HTERT RPE-1 (cell line): ENCODE measurements around the gene HOXA1.

ENCODE experiments used
- in situ Hi-C: fragments of 300-500 bp; cut with MboI; formaldehyde crosslinking; loops from 4 replicates; pipeline ENCODE4 v1.14.3; 2020; ENCODE audit warnings: low sequenced_read_pairs

HOXA1 gene

DNA sequence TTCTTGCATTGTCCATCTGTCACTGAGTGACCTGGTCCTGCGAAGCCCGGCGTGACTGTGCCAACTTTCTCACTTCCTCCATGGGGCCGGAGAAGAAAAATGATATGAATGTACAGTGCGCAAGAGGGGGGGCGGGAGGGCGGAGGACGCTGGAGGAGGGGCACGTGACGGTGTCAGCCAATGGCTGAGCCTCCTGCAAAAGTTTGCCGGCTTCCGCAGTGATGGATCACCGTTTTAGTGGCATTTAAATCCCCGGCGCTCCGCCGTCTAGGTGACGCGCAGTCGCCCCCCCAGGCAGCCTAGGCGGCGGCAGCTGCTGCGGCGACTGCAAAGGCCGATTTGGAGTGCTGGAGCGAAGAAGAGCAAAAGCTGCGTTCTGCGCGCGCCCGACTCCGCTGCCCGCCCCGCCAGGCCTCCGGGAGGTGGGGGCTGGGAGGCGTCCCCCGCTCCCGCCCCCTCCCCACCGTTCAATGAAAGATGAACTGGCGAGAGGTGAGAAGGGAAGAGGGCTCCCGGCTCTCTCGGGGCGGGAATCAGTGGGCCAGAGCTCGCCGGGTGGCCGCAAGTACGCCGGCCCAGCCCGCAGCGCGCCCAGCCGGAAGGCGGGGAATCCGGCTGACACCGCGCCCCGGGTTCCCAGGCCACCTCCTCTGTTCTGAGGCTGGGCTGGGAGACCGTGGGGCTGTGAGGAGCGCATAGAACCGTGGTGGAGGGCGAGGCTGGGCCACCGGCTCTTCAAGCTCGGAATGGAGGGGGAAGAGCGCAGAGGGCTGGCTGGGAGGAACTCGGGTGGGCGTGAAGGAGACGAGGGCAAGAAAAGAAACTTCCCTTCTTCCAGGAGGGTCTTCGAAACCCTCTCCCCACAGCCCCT lies at the start of gene HOXA1:
HOXA1 (minus strand) TSS at position 104 of the 871 bp plus-strand sequence; CDS start at position 16, 88 bp downstream.
- in situ Hi-C loops: no loop called here

DNA sequence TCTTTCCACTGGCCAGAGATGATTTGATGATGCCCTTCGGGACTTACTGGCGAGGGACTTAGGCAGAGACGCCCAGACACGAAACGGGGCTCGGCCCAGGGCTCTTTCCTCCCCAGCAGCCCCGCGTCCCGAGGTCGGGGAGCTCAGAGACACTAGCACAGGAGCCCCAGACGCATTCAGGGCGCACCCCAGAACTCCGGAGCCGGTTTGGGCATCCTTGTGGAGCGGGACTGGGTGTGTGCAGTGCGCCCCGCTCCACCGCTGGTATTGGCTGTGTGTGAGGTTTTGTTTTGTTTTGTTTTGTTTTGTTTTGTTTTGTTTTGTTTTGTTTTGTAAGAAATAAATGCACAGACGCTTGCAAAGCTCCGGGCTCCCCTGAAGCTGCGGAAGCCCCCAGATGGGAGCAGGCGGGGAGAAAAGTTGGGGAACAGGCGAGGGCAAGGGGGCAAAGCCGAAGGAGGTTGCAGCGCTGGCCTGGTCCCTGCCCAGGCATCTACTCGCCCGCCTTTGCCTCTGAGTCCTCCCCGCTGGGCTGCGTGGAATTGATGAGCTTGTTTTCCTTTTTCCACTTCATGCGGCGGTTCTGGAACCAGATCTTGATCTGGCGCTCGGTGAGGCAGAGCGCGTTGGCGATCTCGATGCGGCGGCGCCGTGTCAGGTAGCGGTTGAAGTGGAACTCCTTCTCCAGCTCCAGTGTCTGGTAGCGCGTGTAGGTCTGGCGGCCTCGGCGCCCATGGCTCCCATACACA lies 49.5 kb upstream of the HOXA1 start:
- in situ Hi-C loops: no loop called here

DNA sequence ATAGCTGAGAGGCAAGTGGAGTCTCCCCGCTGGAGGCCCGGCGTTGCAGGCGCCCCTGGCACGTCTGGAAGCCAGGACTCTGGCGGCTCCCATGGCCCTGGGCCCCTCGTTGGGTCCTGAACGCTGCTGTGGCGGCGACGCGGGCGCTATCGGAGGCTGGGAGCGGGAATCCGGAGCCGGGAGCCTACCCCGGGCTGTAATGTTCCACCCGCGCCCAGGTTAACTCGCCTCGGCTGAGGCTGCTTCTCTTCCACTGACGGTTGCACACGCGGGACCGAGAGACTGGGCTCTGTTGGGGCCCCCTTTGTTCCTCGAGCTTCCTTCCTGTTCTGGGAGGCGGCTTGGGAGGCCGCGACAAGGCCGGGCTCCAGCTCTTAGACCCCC lies 49.0 kb upstream of the HOXA1 start:
- in situ Hi-C loops: no loop called here

DNA sequence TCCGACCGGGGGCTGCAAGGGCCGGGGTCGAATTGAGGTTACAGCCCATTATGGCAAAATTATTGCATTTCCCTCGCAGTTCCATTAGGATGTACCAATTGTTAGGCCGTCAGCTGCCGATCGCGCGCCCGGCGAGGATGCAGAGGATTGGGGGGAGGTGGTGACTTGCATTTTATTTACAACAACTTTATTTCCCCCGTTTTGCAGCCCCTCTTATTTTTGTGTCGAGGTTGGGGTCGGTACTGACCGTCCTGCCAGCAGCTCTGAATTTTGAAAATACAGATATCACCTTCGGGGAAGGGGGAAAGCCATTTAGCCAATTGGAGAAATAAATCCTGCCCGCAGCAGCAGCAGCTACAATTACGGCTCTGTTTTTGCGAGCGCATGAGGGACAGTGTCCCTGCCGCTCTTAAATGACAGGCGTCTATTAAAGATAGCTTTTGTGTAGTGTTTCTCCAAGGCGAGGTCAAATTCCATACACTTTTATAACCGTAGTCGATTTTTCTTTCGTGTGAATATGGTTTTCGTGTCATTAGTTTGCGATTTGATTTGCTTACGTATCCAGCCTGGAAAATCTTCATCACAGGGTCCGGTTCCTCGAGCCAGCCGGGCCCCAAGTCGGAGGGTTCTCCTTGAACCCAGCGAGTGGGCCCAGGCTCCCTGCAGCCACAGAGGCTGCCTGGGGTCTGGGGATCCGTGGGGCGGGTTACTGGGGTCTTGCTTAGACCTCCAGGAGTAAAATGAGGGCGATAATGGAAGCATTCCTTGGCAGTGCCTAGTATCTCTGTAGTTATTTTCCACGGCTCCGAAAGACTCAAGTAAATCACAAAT lies 48.4 kb upstream of the HOXA1 start:
- in situ Hi-C loops: no loop called here

GRCh38 chr7:27143023-27143949 lies 47.5 kb upstream of the HOXA1 start, which contains the start of gene HOXA5:
TSS of gene HOXA5 (minus strand) at chr7:27143681. CDS start at chr7:27143607, 74 bp downstream.
- in situ Hi-C loops: no loop called here

DNA sequence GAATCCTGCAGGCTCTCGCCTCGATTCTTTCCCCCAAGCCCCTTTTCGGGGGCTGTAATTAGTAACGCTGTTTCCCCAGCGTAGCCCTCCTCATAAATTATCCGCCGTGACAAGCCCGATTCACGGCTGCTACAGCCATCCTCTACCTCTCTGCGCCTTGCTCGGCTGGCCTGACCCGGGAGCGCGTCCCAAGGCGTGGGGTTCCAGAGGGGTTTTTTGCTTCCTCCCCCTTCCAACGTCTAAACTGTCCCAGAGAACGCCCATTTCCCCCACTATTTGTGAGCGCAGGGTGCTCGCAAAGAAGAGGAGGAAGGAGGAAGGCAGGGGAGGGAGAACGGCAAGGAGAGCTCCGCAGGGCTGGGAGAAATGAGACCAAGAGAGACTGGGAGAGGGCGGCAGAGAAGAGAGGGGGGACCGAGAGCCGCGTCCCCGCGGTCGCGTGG lies 46.8 kb upstream of the HOXA1 start:
- in situ Hi-C loops: no loop called here

DNA sequence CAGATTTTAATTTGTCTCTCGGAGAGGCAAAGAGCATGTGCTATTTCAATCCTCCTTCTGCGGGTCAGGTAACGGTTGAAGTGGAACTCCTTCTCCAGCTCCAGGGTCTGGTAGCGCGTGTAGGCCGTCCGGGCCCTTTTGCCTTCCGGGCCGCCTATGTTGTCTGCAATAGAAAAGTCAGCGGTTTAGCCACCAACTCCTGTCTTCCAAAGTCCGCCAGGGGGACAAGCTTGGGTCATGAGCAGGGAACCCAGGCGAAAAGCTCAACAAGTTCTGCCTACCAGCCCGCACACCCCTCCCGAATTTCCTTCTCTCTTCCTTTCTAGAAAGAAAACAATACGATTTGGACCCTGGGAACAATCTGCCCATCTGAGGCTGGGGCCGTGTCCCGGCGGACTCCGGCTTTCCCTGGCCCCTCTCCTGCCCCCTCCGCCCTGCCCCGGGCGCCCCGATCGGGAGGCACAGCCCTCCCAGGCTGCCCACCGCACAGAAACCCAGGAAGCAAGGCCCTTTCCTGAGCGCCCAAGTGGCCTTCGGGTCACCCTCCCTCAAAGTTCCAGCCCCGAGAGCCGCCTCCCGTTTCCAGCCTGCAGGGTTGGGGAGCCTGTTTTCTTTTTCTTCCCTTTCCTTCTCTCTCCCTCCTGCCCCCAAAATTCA lies 46.3 kb upstream of the HOXA1 start:
- in situ Hi-C loops: no loop called here

DNA sequence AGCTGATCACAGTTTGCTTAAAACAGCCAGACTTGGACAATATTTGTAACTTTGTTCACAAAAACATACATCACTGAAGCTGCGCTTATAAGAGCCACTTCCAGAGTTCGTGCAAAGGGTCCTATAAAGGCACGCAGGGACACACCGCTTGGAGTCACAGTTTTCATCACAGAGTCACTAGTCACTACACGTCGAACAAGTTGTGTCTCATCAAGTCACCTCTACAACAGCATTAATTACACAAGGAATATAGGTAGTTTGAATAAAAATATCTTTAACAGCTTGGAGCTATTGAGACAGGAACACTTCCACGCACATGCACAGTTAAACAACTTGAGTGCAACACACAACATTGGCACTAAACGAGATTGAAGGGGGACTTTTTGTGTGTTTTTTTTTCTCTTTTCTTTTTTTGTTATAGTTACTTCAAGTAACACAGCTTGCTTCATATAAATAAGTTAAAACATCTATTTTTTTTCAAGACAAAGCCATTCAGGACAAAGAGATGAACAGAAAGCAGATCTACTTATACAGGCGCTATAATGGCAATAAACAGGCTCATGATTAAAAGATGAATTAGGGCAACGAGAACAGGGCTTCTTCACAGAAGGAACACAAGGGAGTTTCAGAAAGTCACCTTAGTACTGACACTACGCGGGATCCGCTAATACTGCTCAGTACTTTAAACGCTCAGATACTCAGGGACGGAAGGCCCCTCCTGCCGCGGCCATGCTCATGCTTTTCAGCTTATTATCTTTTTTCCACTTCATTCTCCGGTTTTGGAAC lies 45.5 kb upstream of the HOXA1 start:
- in situ Hi-C loops: no loop called here

DNA sequence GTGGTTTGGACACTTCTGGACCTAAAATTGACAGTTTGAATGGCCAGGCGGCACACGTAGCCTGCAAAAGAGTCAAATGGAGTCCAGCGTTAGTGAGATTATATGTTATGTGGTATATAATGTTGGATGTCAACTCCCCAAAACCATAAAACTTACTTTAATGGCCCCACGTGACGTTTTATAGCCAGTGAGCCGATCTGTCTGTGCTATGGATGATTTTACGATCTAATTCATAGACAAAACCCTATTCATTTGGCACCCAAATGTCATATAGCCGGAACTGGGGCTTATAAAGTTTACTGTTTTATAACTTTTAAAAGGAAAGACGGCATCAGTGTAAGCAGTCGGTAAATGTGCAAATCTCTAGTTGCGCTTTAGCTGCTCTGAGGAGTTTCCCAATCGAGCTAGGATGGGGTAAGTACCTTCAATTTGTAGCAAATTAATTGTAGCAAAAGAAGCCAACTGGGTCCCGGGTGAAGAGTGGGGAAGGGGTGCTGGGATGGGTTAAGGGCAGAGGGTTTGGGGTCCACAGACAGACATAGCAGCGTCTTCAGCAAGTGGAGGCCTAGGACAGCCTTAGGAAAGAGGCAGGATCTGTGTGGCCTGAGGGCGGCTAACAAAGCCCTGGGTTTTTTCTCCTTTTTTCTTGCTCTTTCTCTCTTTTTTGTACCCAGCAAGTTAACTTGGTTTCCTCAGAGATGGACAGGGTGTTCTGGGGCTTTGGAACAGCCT lies 44.5 kb upstream of the HOXA1 start:
- in situ Hi-C loops: no loop called here

DNA sequence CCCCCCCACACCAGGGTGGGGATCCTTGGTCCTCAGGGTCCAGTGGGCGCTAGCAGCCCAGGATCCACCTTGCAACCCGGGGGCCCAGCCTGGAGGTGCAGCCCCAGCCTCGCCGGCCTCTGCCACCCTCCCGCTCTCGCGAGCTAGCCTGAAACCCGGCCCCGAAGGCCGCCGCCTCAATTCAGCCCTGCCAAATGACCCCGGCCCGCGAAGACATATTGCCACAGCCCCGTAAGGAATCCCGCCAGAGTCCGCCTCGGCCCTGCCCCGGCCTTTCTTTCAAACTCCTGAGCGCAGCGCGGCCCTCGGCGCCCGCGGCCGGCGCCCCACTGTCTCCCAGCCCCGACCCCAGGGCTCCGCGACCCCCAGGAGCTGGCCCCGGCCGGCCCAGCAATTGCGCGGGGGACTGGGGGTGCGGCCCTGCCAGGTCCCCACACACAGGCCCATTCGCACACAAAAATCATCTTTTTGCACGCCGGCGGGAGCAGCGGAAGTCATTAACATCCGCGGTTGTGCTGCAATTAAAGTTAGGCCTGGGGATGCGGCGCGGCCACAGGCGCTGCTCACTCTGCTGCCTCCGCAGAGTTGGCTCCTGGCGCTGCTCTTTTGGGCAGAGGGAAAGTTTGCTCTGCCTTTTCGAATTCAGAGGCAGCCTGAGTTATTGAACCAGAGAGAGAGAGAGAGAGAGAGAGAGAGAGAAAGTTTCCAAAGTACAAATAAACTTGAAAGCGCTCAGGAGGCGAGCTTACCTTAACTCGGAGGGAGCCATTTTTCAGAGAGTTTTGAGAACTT lies 43.7 kb upstream of the HOXA1 start:
- in situ Hi-C loops: no loop called here

GRCh38 chr7:27138985-27139333 lies 43.2 kb upstream of the HOXA1 start:
- in situ Hi-C loops: no loop called here

DNA sequence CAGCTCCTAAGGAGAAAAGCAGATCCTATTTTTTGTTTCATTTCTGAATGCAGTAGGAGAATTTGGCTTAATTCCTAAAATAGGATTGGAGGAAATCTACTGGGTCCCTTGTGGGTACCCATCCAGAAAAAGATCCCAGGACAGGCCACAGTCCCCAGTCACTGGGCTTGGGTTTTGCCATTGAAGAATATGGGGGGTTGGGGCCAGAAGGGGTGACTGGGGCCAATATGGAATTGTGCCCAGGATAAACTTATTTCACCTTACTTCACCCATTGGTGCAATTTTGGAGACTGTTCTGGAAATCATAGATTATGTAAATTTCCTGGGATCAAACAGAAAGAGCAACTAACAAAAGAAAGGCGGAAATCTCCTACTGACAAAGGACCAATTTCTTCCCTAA lies 42.7 kb upstream of the HOXA1 start:
- in situ Hi-C loops: no loop called here

DNA sequence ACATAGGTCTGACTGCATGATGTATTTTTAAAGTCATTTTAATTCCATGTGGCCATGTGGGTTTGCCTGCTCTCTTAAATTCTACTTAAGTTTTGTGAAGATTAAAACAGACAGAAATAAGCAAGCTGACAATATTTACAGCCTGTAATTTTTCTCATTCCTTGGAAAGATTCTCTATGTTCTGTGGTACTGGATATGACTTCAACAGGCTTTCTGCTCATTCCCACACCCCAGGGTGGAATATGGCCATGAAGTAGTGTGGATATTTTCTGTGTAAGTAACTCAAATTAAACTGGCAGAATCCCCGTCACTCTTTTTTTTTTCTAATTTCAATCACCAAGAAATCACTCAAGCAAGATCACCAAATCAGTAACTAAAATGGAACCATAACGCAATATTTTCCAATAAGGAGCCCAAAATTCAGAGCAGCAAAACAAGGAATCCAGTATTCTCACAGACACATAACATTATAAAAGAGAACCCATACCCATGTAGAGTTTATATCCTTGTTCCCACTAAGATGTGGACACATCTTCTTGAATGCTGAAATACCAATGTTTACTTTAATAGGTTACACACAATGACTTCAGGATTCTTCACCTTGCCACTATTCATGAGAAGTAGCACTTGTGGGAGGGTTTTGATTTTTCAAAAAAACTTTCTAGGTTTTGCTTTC lies 42.0 kb upstream of the HOXA1 start:
- in situ Hi-C loops: no loop called here

- in situ Hi-C loops: no loop called here
Observed at GRCh38 chr7:27134392-27134791, 38.6 kb upstream of the HOXA1 start.

DNA sequence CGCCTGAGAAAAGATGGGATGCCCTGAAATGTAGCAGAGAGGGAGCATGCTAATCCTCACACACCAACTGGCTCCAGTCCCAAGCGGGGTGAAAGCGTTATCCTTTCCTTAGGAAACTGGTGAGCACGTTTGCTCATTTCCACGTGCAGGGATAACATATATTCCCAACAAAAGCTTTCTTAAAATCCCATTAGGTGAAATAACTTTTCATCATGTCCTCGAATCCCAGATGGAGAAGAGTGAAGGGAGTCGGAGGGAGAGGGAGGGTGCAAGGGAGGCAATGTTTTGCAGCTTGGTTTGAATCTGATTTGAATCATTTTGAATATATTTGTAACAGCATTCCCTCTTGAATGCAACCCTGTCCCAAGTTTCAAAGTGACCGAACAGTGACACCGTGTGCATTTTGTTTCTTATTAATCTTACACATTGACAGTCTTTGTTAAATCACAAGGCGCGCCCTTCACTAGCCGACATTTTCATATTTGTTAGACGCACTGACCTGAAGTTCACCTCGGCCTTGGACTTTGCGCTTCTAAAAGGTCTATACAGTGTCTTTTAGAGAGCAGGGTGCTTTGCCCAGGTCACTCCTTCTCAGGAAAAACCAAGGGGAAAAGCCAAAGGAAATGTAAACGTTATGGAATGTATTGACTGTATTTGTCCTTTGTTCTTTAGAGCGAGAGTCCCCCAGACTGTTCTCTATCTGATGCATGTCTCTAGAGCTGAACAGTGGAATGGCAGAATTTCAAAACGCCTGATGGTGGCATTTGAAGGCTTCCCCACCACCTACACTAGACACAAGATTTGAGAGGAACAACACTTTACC lies 37.8 kb upstream of the HOXA1 start:
- in situ Hi-C loops: no loop called here

- in situ Hi-C loops: no loop called here
Observed at GRCh38 chr7:27132978-27133377, 37.2 kb upstream of the HOXA1 start.
